HepG2 (cell line): ENCODE results near the gene MLXIPL. TPM values are rescaled to one million over a fixed set of nuclear protein-coding genes. Genes with fewer than 3 reads are reported as not detected.

ENCODE experiments used
- AKAP8 ChIP-seq: sonication (generic); formaldehyde crosslinking; IDR thresholded peaks from 2 replicates; pipeline ENCODE4 v1.5.1; 2020; ENCODE audit warnings: mild to moderate bottlenecking, missing genetic modification reagents
- ASH2L ChIP-seq: fragments of 300-600, 200-600 bp; sonication (generic); IDR thresholded peaks from 2 replicates; pipeline ENCODE4 v1.7.0; 2017; ENCODE audit warnings: low read depth, mild to moderate bottlenecking, moderate library complexity, mixed read lengths, low read length; ENCODE audit not compliant: insufficient read length
- ATM ChIP-seq: fragments of 450-650 bp; IDR thresholded peaks from 2 replicates; pipeline ENCODE4 v1.7.1; 2017; ENCODE audit warnings: mild to moderate bottlenecking, borderline replicate concordance
- CHD4 ChIP-seq: fragments of 200-600 bp; sonication (generic); IDR thresholded peaks from 2 replicates; pipeline ENCODE4 v1.7.0; 2017; ENCODE audit warnings: mild to moderate bottlenecking, low read length, borderline replicate concordance
- CREM ChIP-seq, 2 experiments: sonication (generic) in 1 of 2; formaldehyde crosslinking in 1 of 2; IDR thresholded peaks; 2 replicates each; pipeline versions ENCODE4 v1.4.0 to v1.6.1; 2016 to 2020; ENCODE audit warnings: antibody characterized with exemption in 1 of 2, mild to moderate bottlenecking in 1 of 2, missing genetic modification reagents in 1 of 2
- KLF11 ChIP-seq: IDR thresholded peaks from 2 replicates; pipeline ENCODE4 v1.6.1; 2016; ENCODE audit warnings: missing compliant biosample characterization
- KLF12 ChIP-seq: sonication (generic); formaldehyde crosslinking; IDR thresholded peaks from 2 replicates; pipeline ENCODE4 v1.4.0; 2020; ENCODE audit warnings: missing genetic modification reagents, borderline replicate concordance
- PAF1 ChIP-seq: IDR thresholded peaks from 2 replicates; pipeline ENCODE4 v1.6.1; 2016; ENCODE audit warnings: missing genetic modification reagents, missing compliant biosample characterization
- PHF20 ChIP-seq: sonication (generic); formaldehyde crosslinking; IDR thresholded peaks from 2 replicates; pipeline ENCODE4 v1.5.0; 2020; ENCODE audit warnings: mild to moderate bottlenecking, missing genetic modification reagents
- PPARG ChIP-seq: conservative IDR thresholded peaks from 2 replicates; pipeline ENCODE4 v1.6.1; 2016; ENCODE audit warnings: missing biosample characterization, missing genetic modification reagents
- RAD21 ChIP-seq: fragments of 450-650 bp; formaldehyde crosslinking; IDR thresholded peaks from 2 replicates; pipeline ENCODE4 v1.5.0; 2020; ENCODE audit warnings: mild to moderate bottlenecking
- REXO4 ChIP-seq: sonication (generic); formaldehyde crosslinking; IDR thresholded peaks from 2 replicates; pipeline ENCODE4 v1.8.0; 2022; ENCODE audit warnings: missing genetic modification reagents, mild to moderate bottlenecking, borderline replicate concordance
- SMYD3 ChIP-seq: sonication (generic); formaldehyde crosslinking; IDR thresholded peaks from 2 replicates; pipeline ENCODE4 v1.8.1; 2023; ENCODE audit warnings: mild to moderate bottlenecking, missing genetic modification reagents
- SP140L ChIP-seq: sonication (generic); formaldehyde crosslinking; IDR thresholded peaks from 2 replicates; pipeline ENCODE4 v1.4.0; 2020; ENCODE audit warnings: missing genetic modification reagents, borderline replicate concordance
- TOE1 ChIP-seq: sonication (generic); formaldehyde crosslinking; IDR thresholded peaks from 2 replicates; pipeline ENCODE4 v1.4.0; 2020; ENCODE audit warnings: mild to moderate bottlenecking, missing genetic modification reagents
- ZNF12 ChIP-seq: sonication (generic); formaldehyde crosslinking; IDR thresholded peaks from 2 replicates; pipeline ENCODE4 v1.5.0; 2020; ENCODE audit warnings: missing genetic modification reagents
- ZNF230 ChIP-seq: sonication (generic); formaldehyde crosslinking; IDR thresholded peaks from 2 replicates; pipeline ENCODE4 v1.4.0; 2020; ENCODE audit warnings: mild to moderate bottlenecking, missing genetic modification reagents
- ZSCAN31 ChIP-seq: sonication (generic); formaldehyde crosslinking; IDR thresholded peaks from 2 replicates; pipeline ENCODE4 v1.5.0; 2020; ENCODE audit warnings: low read depth, mild to moderate bottlenecking, missing genetic modification reagents
- polyA plus RNA-seq, 8 experiments: library from polyadenylated mRNA; depleted of rRNA in 3 of 8; stranded (reverse) in 7 of 8; unstranded in 1 of 8; fragments of >200 nt; fragmentation: Illumina TruSeq in 4 of 8; extraction: Trizol in 4 of 8; gene quantifications; 2 replicates each; pipeline versions ENCODE4 v1.2.1 to v1.2.3, GENCODE V29; 2011 to 2016; ENCODE audit warnings: low read depth in 4 of 8, missing spikeins in 1 of 8, mixed read lengths in 1 of 8; ENCODE audit not compliant: insufficient read depth in 1 of 8
- total RNA-seq, 5 experiments: library from RNA; depleted of rRNA; stranded (reverse); fragments of >200 nt; fragmentation: Illumina TruSeq; extraction: Trizol; gene quantifications; 2 replicates each; pipeline ENCODE4 v1.2.3, GENCODE V29; 2016; ENCODE audit warnings: low read depth in 1 of 5
- TF ChIP-seq, protein P1 (sequence below): sonication (generic); formaldehyde crosslinking; IDR thresholded peaks from 2 replicates; pipeline ENCODE4 v1.5.0; 2020; ENCODE audit warnings: mild to moderate bottlenecking, low read depth, missing genetic modification reagents, borderline replicate concordance
- TF ChIP-seq, protein P2 (sequence below): sonication (generic); formaldehyde crosslinking; IDR thresholded peaks from 2 replicates; pipeline ENCODE4 v1.8.1; 2022; ENCODE audit warnings: low read depth, mild to moderate bottlenecking, missing genetic modification reagents
- TF ChIP-seq, protein P3 (sequence below): fragments of 450-650 bp; IDR thresholded peaks from 2 replicates; pipeline ENCODE4 v1.6.1; 2016
- TF ChIP-seq, protein P4 (sequence below): sonication (generic); formaldehyde crosslinking; IDR thresholded peaks from 2 replicates; pipeline ENCODE4 v1.5.1; 2020; ENCODE audit warnings: mild to moderate bottlenecking, moderate library complexity, missing genetic modification reagents
- TF ChIP-seq, protein P5 (sequence below): sonication (generic); formaldehyde crosslinking; IDR thresholded peaks from 2 replicates; pipeline ENCODE4 v1.4.0; 2020; ENCODE audit warnings: low read depth, mild to moderate bottlenecking, missing genetic modification reagents

Gene MLXIPL
- total and polyA plus RNA-seq, 2 of the 13 experiments (the other 11 are each of a cell fraction or from before 2014, with no cell fraction given) = 51.6 to 60.1 TPM

DNA sequence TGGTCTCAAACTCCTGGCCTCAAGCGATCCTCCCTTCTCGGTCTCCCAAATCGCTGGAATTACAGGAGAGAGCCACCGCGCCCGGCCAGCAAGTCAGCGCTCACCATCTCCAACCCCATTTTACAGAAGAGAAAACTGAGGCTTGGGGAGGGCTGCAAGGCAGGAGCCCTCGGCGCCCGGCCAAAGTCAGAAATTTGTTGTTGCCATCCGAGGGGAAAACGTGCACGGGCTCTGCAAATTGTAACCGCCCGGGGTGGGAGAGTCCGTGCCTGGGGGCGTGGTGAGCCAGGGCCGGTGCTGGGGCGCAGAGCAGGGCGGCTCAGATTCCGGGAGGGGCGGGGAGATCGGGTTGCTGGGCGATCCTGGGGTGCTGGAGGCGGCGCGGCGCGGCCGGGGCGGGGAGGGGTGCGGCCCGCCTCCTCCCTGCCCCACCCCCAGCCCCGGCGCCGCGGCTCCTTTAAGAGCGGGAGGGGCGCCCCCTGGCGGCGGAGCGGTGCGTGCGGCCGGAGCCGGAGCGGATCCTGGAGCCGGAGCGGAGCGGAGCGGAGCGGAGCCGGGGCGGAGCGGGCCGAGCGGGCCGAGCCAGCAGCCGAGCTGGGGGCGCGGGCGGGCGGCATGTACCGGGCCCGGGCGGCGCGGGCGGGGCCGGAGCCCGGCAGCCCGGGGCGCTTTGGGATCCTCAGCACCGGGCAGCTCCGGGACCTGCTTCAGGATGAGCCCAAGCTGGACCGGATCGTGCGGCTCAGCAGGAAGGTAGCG lies 43.2 kb upstream of the MLXIPL start, which contains the start of gene VPS37D (continued):
- TF ChIP-seq, protein P1, sequence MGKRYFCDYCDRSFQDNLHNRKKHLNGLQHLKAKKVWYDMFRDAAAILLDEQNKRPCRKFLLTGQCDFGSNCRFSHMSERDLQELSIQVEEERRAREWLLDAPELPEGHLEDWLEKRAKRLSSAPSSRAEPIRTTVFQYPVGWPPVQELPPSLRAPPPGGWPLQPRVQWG = no peak
- no peak for TF ChIP-seq SMYD3 (CRISPR knock-in tag)
- TF ChIP-seq, protein P2, sequence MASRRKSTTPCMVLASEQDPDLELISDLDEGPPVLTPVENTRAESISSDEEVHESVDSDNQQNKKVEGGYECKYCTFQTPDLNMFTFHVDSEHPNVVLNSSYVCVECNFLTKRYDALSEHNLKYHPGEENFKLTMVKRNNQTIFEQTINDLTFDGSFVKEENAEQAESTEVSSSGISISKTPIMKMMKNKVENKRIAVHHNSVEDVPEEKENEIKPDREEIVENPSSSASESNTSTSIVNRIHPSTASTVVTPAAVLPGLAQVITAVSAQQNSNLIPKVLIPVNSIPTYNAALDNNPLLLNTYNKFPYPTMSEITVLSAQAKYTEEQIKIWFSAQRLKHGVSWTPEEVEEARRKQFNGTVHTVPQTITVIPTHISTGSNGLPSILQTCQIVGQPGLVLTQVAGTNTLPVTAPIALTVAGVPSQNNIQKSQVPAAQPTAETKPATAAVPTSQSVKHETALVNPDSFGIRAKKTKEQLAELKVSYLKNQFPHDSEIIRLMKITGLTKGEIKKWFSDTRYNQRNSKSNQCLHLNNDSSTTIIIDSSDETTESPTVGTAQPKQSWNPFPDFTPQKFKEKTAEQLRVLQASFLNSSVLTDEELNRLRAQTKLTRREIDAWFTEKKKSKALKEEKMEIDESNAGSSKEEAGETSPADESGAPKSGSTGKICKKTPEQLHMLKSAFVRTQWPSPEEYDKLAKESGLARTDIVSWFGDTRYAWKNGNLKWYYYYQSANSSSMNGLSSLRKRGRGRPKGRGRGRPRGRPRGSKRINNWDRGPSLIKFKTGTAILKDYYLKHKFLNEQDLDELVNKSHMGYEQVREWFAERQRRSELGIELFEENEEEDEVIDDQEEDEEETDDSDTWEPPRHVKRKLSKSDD (CRISPR knock-in tag) = no peak
- TF ChIP-seq, protein P3, sequence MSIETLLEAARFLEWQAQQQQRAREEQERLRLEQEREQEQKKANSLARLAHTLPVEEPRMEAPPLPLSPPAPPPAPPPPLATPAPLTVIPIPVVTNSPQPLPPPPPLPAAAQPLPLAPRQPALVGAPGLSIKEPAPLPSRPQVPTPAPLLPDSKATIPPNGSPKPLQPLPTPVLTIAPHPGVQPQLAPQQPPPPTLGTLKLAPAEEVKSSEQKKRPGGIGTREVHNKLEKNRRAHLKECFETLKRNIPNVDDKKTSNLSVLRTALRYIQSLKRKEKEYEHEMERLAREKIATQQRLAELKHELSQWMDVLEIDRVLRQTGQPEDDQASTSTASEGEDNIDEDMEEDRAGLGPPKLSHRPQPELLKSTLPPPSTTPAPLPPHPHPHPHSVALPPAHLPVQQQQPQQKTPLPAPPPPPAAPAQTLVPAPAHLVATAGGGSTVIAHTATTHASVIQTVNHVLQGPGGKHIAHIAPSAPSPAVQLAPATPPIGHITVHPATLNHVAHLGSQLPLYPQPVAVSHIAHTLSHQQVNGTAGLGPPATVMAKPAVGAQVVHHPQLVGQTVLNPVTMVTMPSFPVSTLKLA = peak; percentile 43; the same call in 1 of the 2 replicates
- TF ChIP-seq PHF20 (CRISPR knock-in tag) = no peak
- no peak for TF ChIP-seq TOE1 (CRISPR knock-in tag)
- no peak for TF ChIP-seq ZNF230
- TF ChIP-seq ZNF12 = no peak
- no peak for TF ChIP-seq ZSCAN31
- peak; percentile 99 for TF ChIP-seq CHD4
- no peak for TF ChIP-seq KLF11 (CRISPR knock-in tag)
- no peak for TF ChIP-seq SP140L (CRISPR knock-in tag)
- TF ChIP-seq PAF1 (CRISPR knock-in tag) = no peak
- TF ChIP-seq PPARG (CRISPR knock-in tag) = no peak
- TF ChIP-seq, protein P4, sequence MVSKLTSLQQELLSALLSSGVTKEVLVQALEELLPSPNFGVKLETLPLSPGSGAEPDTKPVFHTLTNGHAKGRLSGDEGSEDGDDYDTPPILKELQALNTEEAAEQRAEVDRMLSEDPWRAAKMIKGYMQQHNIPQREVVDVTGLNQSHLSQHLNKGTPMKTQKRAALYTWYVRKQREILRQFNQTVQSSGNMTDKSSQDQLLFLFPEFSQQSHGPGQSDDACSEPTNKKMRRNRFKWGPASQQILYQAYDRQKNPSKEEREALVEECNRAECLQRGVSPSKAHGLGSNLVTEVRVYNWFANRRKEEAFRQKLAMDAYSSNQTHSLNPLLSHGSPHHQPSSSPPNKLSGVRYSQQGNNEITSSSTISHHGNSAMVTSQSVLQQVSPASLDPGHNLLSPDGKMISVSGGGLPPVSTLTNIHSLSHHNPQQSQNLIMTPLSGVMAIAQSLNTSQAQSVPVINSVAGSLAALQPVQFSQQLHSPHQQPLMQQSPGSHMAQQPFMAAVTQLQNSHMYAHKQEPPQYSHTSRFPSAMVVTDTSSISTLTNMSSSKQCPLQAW (CRISPR knock-in tag) = peak; percentile 59; the same call in 1 of the 2 replicates
- peak; percentile 22 for TF ChIP-seq ASH2L
- TF ChIP-seq KLF12 (CRISPR knock-in tag) = 0 out of 2 replicates have a peak, but pooled peaks have one; percentile 59
- no peak for TF ChIP-seq REXO4
- no peak for TF ChIP-seq CREM (IDR thresholded peaks at IDR 0.05)
- no peak for TF ChIP-seq CREM (CRISPR knock-in tag; IDR thresholded peaks at IDR 0.05)
- peak; percentile 97 for TF ChIP-seq RAD21 (CRISPR knock-in tag)
- TF ChIP-seq ATM = no peak
- TF ChIP-seq AKAP8 (CRISPR knock-in tag) = no peak
- TF ChIP-seq, protein P5, sequence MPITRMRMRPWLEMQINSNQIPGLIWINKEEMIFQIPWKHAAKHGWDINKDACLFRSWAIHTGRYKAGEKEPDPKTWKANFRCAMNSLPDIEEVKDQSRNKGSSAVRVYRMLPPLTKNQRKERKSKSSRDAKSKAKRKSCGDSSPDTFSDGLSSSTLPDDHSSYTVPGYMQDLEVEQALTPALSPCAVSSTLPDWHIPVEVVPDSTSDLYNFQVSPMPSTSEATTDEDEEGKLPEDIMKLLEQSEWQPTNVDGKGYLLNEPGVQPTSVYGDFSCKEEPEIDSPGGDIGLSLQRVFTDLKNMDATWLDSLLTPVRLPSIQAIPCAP (CRISPR knock-in tag) = no peak
